HG02885 (cell line): ENCODE results near the gene ZNF646.

ENCODE experiments used
- ATAC-seq: cut with Tn5 transposase; IDR thresholded peaks from one replicate; pipeline ENCODE4 v1.9.1; 2021; ENCODE audit warnings: mild to moderate bottlenecking; ENCODE audit not compliant: unreplicated experiment, poor library complexity

ZNF646 gene, protein sequence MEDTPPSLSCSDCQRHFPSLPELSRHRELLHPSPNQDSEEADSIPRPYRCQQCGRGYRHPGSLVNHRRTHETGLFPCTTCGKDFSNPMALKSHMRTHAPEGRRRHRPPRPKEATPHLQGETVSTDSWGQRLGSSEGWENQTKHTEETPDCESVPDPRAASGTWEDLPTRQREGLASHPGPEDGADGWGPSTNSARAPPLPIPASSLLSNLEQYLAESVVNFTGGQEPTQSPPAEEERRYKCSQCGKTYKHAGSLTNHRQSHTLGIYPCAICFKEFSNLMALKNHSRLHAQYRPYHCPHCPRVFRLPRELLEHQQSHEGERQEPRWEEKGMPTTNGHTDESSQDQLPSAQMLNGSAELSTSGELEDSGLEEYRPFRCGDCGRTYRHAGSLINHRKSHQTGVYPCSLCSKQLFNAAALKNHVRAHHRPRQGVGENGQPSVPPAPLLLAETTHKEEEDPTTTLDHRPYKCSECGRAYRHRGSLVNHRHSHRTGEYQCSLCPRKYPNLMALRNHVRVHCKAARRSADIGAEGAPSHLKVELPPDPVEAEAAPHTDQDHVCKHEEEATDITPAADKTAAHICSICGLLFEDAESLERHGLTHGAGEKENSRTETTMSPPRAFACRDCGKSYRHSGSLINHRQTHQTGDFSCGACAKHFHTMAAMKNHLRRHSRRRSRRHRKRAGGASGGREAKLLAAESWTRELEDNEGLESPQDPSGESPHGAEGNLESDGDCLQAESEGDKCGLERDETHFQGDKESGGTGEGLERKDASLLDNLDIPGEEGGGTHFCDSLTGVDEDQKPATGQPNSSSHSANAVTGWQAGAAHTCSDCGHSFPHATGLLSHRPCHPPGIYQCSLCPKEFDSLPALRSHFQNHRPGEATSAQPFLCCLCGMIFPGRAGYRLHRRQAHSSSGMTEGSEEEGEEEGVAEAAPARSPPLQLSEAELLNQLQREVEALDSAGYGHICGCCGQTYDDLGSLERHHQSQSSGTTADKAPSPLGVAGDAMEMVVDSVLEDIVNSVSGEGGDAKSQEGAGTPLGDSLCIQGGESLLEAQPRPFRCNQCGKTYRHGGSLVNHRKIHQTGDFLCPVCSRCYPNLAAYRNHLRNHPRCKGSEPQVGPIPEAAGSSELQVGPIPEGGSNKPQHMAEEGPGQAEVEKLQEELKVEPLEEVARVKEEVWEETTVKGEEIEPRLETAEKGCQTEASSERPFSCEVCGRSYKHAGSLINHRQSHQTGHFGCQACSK (N-terminal part only)

DNA sequence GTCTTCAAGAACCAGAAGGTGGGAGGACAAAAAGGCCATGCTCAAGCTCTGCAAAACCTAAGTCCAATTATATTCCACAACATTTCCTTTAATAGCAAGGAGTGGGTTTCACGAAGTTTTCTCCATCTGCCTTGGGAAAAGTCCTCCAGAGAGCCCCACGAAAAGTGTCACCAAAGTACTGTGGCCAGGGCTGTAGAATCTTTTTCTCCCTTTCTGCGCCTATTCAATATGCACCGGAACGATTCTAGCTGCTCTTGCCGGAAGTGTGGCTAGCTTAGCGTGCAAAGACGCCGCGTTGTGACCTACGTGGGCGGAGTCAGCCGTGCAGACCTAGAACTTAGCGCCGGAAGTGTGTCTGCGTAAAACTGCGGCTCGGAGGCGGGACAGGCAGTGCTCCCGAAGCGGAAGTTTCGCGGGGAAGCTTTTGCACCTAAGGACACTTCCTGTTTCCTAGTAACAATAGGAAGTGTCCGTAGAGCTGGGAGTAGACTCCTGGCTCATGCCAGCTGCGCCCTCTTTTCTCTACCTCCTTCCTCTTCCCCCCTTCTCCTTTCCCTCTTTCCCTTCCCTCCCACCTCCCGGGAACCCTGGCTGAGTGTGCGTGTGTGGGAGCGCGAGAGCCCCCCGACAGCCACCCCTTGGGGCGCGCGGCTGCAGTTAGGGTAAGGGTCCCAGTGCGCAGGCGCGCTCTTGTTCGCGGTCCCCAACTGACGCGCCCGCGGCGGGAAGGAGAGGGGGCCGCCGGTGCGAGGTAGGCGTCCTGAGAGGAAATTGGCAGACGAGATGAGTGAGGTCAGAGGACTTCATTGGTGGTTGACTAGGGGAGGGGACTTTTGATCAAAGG, at the start of gene ZNF646, which contains the start of gene ZNF668:
TSS of gene ZNF646 (plus strand) at position 453 of the 844 bp plus-strand sequence. CDS start 1,903 bp downstream, outside the sequence.
TSS of gene ZNF668 (minus strand) at position 271 of the 844 bp plus-strand sequence. CDS start 9,781 bp downstream, outside the sequence.
- ATAC-seq: peak; percentile 71

DNA sequence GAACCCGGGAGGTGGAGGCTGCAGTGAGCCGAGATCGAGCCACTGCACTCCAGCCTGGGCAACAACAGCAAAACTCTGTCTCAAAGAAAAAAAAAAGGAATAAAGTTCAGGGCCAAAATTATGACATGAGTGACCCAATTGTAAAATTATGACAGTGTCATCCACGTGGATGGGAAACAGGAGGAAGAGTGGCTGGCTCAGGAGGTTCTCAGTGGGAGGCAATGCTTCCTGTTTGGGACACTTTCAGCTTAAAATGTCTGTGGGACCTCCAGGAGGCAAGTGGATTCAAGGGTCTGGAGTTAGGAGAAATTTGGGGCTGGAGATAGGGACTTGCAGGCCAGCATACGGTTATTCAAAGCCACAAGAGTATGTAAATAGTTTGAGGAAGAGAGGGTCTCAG, 48.9 kb upstream of the ZNF646 start:
- no peak for ATAC-seq

DNA sequence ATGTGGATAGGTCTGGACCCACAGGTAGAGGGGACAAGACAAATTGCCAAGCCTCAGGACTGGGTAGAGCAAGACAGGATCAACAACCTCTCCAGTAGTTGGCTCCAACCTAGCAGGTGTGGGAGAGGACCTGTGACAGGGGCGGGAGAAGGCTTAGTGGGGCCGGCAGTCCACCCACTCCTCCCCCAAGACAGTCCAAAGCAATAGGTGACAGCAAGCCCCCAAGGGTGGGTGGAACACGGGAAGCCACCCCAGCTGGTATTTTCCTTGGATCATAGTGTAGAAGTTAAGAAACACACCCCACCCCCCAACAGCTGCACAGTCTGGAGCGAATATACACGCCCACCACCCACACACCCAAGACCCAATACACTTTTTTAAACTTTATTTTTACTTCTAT, 45.0 kb upstream of the ZNF646 start:
- no peak for ATAC-seq

DNA sequence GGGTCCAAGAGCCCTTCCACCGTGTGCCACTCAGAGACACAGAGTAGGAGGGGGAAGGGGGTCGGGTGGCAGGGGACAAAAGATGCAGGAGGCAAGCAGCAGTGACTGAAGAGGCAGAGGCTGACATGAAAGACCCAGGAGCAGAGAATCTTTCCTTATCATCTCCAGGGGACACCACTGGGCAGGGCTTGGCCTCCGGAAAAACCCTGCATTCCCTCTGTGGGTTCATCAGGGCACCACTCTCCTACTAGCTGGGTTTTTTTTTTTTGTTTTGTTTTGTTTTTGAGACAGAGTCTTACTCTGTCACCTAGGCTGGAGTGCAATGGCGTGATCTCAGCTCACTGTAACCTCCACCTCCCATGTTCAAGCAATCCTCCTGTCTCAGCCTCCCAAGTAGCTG, 42.9 kb upstream of the ZNF646 start:
- no peak for ATAC-seq

DNA sequence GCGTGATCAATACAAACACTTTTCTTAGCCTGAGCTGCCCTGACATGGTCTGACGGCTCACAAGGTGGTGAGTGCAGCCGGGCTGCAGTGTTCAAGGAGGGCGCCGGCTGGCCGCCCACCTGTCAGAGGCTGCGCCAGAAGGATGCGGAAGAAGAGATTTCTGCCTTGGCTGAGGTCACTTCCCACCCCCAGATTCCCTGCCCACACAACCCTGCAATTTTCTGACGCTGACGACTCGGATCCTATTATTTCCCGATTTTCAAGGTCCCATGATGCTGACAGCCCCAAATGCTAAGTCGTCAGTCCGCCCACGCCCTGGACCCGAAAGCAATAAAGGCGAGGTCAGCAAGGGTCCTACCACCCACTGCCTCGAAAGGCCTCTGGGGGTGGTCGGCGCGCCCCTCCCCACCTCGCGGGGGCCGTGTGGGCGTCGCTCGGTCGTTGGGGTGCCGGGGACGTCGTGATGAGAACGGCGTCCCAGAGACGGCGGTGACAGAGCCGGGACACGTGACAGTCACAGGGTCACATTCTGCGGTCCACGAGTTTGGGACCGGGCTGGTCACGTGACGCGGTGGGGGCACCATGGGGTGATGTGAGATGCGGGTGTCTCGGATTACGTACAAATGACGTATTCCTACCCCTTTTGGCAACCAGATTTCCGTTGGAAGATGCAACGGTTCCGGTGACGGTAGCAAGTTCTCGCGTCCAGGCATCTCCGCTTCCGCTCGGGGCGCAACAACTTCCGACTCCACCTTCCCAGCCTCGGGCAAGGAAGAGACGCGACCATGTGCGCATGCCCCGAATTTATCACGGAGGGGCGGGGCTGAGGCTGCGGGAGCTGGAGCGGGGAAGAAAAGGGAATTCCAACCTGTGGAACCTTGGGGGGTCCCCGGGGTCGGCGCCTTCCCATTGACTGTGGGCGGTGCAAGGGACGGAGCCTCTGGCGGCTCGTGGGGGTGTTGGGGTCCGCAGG, 41.2 kb upstream of the ZNF646 start, which contains the start of gene STX4:
TSS of gene STX4 (plus strand) at position 823 of the 973 bp plus-strand sequence. CDS start 248 bp downstream, outside the sequence.
- ATAC-seq: peak; percentile 84

DNA sequence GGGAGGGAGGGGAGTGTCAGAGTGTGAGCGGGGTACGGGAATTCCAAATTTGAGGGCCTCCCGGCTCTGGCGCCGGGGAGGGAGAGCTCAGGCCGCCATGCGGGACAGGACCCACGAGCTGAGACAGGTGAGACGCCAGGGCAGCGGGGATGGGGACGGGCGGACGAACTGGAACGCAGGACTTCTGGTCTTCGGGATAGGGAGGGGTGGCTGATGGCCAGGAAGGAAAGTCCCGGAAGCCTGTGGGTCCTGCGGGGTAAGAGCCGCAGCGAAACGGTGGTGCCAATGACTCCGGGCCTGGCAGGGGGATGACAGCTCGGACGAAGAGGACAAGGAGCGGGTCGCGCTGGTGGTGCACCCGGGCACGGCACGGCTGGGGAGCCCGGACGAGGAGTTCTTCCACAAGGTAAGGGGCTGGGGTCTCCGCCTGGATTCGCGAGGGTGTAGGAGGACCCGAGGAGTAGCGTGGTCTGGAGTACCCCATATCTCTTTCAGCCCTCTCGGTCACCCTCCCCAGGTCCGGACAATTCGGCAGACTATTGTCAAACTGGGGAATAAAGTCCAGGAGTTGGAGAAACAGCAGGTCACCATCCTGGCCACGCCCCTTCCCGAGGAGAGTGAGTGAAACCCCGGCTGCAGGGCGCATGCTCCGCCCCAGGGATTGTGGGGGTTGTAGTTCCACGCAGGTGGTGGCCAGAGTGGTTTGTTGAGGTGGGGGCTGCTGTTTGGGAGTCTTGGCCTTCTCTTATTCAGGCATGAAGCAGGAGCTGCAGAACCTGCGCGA, 40.3 kb upstream of the ZNF646 start:
- ATAC-seq: peak; percentile 51

DNA sequence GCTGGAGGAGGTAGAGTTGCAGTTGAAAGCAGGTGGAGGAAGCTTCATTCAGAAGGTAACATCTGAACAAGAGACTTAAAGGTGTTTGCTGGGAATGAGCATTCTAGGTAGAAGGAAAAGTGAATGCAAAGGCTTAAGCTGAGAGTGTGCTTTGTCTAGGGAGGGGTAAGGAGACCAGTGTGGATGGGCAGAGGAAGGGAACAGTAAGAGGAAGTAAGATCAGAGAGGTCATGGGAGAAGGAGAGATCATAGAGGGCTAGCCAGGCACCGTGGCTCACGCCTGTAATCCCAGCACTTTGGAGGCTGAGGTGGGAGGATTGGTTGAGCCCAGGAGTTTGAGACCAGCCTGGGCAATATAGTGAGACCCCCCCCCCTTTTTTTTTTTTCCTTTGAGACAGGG, 37.5 kb upstream of the ZNF646 start:
- ATAC-seq: no peak

DNA sequence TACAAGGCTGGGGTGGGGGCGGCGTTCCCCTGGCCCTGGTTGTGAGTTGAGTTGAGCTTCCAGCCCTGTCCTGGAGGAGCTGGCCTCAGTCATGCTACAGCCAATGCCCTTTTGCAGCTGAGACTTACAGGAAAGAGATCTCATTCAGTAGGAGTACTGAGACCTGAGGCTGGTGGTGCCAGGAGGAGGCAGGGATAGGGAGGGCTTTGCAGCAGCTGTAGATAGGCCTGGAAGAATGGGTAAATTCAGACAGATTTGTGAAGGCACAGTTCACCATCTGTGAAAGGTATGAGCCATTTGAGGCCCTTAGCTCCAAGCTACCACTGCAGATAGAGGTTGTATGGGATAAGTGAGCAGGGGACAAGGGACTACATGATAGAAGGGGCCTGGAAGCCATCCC, 35.2 kb upstream of the ZNF646 start:
- ATAC-seq: no peak

DNA sequence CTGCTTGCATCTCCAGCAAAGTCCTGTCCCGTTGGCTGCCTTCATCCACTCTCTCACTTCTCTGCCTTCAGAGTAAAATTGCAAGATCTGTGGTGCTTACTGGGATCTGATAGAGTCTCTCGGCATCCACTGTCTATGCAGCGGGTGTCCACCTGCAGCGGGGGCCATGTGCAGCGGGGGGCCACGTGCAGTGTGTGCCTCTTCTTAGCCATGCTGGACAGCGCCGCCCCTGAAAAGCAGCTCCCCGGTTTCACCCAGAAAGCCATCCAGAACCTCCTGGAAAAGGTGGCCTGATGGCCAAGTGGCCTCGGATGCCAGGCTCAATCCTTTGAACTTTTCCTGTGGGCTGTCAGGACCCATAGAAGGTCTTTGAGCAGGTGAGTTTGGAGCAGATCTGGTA, 31.4 kb upstream of the ZNF646 start:
- ATAC-seq: no peak

DNA sequence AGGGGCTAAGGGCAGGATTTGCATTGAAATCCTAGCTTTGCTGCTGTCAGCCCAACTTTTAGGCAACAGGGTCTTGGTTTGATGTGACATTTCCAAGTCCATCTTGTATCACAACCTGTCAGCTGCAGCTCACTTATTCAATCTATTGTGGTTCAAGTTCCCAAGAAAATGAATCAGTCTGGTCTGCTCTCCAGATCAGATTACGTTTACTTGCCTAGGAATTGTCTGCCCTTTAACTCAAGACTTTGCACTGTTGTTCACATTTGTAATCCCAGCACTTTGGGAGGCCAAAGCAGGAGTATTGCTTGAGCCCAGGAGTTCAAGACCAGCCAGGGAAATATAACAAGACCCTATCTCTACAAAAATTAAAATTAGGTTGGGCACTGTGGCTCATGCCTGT, 30.9 kb upstream of the ZNF646 start:
- ATAC-seq: no peak

DNA sequence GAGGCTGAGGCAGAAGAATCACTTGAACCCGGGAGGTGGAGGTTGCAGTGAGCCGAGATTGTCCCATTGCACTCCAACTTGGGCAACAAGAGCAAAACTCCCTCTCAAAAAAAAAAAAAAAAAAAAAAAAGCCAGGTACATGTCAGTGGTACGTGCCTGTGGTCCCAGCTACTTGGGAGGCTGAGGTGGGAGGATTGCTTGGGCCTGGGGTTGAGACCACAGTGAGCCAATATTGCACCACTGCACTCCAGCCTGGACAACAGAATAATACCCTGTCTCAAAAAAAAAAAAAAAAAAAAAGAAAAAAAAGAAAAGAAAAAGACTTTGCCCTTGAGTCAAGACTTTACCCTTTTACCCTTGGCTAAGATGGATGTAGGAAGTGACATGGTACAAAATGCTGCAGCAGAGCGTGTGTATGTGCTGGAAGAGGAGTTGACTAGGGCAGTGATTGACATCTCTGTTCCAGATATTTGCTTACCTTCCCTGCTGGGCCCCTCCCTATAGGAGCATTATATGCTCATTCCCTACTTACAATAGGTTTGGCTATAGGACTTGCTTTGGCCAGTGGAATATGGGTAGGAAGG, 30.2 kb upstream of the ZNF646 start:
- no peak for ATAC-seq

DNA sequence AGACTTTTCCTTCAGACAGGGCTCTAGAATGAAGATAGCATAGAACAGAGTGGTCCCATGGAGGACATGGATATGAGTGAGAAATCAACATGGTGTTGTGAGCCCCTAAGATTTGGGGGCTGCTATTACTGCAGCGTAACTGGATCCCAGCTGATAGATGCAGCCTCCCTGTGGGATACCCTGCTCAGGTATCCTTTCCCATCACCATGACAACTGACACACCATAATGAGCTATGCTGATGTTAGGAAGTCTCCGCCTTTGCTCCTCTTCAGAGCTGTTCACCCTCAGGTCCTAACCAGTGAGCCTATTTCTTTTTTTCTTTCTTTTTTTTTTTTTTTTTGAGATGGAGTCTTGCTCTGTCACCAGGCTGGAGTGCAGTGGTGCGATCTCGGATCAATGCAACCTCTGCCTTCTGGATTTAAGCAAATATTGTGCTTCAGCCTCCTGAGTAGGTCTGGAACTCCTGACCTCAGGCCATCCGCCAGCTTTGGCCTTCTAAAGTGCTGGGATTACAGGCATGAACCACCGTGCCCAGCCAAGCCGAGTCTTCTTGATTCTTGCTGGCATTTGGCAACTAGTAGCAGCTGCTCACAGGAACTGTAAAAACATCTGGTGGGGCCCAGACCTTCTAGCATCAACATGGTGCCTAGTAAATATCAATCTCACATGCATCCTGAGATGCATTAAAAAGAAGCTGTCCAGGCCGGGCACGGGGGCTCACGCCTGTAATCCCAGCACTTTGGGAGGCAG, 23.8 kb upstream of the ZNF646 start:
- ATAC-seq: no peak

DNA sequence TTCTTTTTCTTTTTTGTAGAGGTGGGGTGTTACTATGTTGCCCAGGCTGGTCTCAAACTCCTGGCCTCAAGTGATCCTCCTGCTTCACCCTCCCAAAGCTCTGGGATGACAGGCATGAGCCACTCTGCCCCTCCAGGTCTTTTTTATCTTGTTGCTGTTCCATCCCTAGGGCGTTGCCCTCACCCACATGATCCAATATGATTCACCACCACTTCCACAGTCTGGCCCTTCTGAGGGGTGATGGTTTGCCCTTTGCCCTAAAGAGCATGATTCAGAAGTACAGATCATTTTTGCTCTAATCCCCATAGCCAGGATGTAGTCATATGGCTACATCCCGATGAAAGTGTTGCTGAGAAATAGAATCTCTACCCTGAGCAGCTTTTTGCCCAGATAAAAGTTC, 22.1 kb upstream of the ZNF646 start:
- ATAC-seq: no peak

DNA sequence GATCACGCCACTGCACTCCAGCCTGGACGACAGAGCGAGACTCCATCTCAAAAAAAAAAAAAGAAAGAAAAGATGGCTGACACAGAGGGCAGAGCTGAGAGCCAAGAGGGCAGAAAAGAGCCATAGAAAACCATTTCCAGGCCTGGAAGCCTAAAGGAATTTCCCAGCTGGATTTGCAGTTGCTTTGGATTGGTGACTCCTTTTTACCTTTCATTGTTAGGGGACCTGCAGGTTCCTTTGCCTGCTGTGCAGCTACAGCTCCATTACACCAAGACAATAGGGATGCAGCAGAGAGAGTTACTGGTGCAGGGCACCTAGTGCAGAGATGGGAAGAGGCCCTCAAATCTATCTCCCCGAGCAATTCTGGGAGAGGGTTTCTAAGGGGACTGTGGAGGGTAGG, 18.6 kb upstream of the ZNF646 start:
- ATAC-seq: no peak

DNA sequence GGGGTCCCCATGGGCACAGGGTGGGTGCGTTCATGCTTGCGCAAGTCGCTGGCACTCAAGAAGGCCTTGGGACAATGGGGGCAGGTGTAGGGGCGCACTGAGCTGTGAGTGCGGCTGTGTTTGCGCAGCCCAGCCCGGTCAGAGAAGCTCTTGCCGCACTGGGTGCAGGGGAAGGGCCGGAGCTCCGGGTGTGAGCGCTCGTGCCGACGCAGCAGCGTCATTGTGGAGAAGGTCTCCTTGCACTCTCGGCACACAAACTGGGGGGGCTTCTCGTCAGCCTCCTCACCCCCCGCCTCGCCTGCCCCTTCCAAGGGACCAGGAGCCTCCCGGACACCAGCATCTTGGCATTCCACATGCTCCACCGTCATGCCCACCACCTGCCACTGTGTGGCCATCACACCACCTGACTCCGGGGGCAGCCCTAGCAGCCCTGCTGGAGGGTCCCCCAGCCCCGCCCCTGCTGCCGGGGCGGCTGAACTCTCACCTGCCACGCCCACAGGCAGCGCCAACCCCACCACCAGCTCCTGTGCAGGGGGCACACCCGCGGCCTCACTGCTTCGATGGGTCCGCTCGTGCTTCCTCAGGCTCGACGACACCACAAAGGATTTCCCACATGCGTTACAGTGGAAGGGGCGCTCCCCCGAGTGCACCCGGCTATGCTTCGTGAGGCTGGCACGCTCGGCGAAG, 13.0 kb upstream of the ZNF646 start:
- no peak for ATAC-seq
